ENCODE results near the gene OR2V2. TPM values are rescaled to one million over a fixed set of nuclear protein-coding genes. Genes with fewer than 3 reads are reported as not detected.

The OR2V2 gene
- total RNA-seq, 4 donors from 2014 or later: not detected

DNA sequence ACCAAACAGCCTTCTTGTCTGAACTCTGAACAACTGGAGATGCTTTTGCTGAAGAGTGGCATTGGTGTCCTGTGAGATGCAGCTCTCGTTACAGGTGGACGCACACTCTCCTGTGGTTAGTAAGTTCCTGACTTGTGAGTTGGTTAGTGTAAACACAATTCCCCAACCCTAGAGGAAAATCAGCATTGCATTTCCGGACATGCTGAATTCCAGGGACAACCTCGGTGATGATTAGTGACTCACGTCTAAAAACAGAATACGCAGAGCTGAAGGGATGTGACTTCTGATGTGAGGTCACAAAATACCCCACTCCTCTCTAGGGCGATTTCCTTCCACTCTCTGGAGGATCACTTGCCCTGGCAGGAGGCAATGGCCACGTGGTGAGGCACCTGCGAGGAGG lies 5.0 kb downstream of the OR2V2 start:
- H3K27ac ChIP-seq: no peak overlapping the region
- TF ChIP-seq POLR2A (IDR thresholded peaks at IDR 0.05): no peak
- TF ChIP-seq, protein P1, sequence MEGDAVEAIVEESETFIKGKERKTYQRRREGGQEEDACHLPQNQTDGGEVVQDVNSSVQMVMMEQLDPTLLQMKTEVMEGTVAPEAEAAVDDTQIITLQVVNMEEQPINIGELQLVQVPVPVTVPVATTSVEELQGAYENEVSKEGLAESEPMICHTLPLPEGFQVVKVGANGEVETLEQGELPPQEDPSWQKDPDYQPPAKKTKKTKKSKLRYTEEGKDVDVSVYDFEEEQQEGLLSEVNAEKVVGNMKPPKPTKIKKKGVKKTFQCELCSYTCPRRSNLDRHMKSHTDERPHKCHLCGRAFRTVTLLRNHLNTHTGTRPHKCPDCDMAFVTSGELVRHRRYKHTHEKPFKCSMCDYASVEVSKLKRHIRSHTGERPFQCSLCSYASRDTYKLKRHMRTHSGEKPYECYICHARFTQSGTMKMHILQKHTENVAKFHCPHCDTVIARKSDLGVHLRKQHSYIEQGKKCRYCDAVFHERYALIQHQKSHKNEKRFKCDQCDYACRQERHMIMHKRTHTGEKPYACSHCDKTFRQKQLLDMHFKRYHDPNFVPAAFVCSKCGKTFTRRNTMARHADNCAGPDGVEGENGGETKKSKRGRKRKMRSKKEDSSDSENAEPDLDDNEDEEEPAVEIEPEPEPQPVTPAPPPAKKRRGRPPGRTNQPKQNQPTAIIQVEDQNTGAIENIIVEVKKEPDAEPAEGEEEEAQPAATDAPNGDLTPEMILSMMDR (IDR thresholded peaks at IDR 0.05): no peak
- no peak for DNase-seq
- no peaks in the 10 kb centered on the region for H3K27me3 ChIP-seq
- no peaks in the 10 kb centered on the region for H3K4me1 ChIP-seq
- no peak overlapping the region for H3K4me3 ChIP-seq
- H3K36me3 ChIP-seq: no peaks in the 10 kb centered on the region
- H3K9me3 ChIP-seq: no peaks in the 10 kb centered on the region

DNA sequence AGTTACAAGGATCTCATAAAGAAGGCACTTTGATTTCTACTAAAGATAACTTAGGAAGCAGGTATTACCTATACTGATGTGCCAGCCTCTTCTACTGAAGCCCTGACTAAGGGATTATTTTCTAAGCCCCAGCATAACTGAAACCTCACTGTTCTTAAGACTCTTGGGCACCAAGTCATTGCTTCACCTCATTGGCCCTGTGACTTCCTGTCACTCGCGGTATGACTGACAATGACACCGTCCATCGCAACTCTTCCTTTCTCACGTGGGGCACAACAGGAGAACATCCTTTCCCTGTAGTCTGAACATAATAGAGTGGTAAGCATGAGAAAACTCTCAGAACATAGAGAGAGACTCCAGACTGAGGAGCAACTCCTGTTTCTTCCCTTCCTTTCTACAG lies 6.4 kb downstream of the OR2V2 start:
- no peak overlapping the region for H3K27ac ChIP-seq
- DNase-seq: no peak
- H3K9me3 ChIP-seq: no peaks in the 10 kb centered on the region
- H3K36me3 ChIP-seq: no peaks in the 10 kb centered on the region
- no peaks in the 10 kb centered on the region for H3K4me1 ChIP-seq
- TF ChIP-seq, protein P1 (IDR thresholded peaks at IDR 0.05): no peak
- TF ChIP-seq POLR2A (IDR thresholded peaks at IDR 0.05): no peak
- H3K4me3 ChIP-seq: no peak overlapping the region
- no peaks in the 10 kb centered on the region for H3K27me3 ChIP-seq

DNA sequence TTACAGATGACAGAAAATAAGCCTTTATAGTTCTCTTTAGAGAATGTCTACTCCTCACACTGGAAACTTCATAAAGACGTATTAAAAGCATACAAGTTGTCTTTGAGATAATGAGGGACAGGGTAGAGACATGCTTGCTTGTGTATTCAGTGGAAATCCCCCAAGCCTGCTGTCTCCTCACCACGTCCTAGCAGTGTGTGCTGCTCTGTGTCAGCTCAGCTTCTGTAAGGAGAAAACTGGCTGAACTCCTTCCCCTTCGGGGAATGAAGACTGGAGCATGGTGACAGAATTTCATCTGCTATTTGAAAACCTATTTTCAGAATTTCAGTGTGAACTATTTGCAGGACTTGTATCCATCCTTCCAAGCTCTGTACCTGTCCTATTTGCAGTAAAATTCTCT lies 9.4 kb downstream of the OR2V2 start:
- H3K4me3 ChIP-seq: no peak overlapping the region
- no peaks in the 10 kb centered on the region for H3K36me3 ChIP-seq
- peaks cover 0 to 6% (median 2%) of the 10 kb centered on the region in 4 donors for H3K4me1 ChIP-seq
- DNase-seq: no peak
- no peak for TF ChIP-seq POLR2A (IDR thresholded peaks at IDR 0.05)
- TF ChIP-seq, protein P1 (IDR thresholded peaks at IDR 0.05): no peak
- no peaks in the 10 kb centered on the region for H3K27me3 ChIP-seq
- H3K27ac ChIP-seq: no peak overlapping the region
- H3K9me3 ChIP-seq: no peaks in the 10 kb centered on the region

DNA sequence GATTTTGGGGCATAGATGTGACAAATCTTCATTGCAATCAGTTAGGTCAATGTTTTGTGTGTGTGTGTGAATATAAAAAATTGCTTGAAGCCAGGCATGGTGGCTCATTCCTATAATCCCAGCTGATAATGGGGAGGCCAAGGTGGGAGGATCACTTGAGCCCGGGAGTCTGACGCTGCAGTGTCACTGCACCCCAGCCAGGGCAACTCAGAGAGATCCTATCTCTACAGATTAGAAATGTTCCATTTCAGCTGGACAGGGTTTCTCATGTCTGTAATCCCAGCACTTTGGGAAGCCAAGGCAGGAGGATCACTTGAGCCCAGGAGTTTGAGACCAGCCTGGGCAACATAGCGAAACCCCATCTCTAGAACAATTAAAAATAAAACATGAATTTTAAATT lies 11.5 kb downstream of the OR2V2 start:
- TF ChIP-seq, protein P1 (IDR thresholded peaks at IDR 0.05): no peak
- no peak overlapping the region for H3K27ac ChIP-seq

DNA sequence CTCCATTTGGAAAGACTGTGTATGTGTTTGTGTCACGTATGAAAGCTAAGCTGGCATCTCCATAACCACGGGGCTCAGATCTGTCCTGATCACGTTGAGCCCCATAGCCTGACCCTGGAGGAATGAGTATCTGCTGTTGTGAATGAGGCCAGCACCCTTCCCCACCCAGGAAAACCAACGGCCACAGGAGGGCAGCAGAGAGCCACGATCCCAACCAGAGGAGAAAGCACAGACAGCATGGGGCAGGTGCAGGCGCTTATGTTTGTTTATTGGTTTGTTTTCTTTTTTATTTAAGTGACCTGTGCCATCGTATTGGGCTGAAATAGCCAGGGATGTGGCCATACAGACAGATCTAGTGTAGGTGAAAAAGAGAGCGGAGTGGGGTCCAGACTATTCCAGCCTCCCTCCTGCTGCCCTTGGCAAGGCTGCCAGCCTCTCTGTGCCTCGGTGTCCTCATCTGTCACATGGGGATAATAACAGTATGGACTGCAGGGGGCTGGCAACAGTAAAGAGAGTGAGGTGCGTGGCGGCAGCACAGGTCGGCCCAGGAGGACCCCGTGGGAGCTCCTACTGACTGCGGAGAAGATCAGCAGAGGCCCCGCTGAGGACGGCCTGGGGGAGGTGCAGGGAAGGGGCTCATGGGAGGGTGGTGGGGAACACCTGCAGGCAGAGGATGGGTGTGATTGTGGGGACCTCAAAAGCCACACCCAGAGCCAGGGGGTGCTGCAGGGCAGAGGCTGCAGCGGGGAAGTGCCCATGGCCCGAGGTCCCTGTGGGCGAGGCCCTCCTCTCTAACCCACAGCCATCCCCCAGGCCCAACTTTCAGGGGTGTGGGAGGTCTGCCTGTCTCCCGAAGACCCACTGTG lies 12.1 kb downstream of the OR2V2 start:
- no peaks in the 10 kb centered on the region for H3K27me3 ChIP-seq
- peak; percentile 86 to 96 (median 91) for DNase-seq
- no peak overlapping the region for H3K4me3 ChIP-seq
- H3K36me3 ChIP-seq: no peaks in the 10 kb centered on the region
- peak overlapping the region in 2 of 4 donors; percentile 63 to 80 for H3K27ac ChIP-seq
- no peak for TF ChIP-seq POLR2A (IDR thresholded peaks at IDR 0.05)
- TF ChIP-seq, protein P1 (IDR thresholded peaks at IDR 0.05): peak; percentile 63 to 89 (median 76)
- peaks cover 0 to 4% (median 0%) of the 10 kb centered on the region in 4 donors for H3K9me3 ChIP-seq
- peaks cover 0 to 6% (median 2%) of the 10 kb centered on the region in 4 donors for H3K4me1 ChIP-seq

More for the DNA sequence above, 11.5 kb downstream of the OR2V2 start:
- Histone ChIP-seq H3K36me3 (no peaks in the 10 kb centered on the region), H3K9me3 (peaks cover 0 to 4% (median 0%) of the 10 kb centered on the region in 4 donors), H3K27me3 (no peaks in the 10 kb centered on the region), H3K4me3 (no peak overlapping the region), H3K4me1 (peaks cover 0 to 6% (median 2%) of the 10 kb centered on the region in 4 donors)
- DNase-seq: no peak
